Neutrophil (primary cell): Measurements from ENCODE around the gene CHSY3.

Experiments
- H3K27ac ChIP-seq: fragments of 200-600 bp; sonication (generic); 2 replicates; pipeline ENCODE4 v1.5.1; 2016; ENCODE audit warnings: mild to moderate bottlenecking, moderate library complexity
- H3K27me3 ChIP-seq: fragments of 200-600 bp; sonication (generic); 2 replicates; pipeline ENCODE4 v1.6.0; 2016; ENCODE audit warnings: mild to moderate bottlenecking
- H3K36me3 ChIP-seq: fragments of 200-600 bp; sonication (generic); 2 replicates; pipeline ENCODE4 v1.5.1; 2017
- H3K4me1 ChIP-seq, 2 experiments: fragments of 200-600 bp in 1 of 2; sonication (generic) in 1 of 2; 1 replicate in 1 of 2; 2 replicates in 1 of 2; pipeline versions ENCODE4 v1.5.1 to v1.6.1; 2013 to 2016; ENCODE audit warnings: low read depth in 1 of 2, low read length in 1 of 2, mild to moderate bottlenecking in 1 of 2, moderate library complexity in 1 of 2; ENCODE audit not compliant: control insufficient read depth in 1 of 2, insufficient read depth in 1 of 2
- H3K4me3 ChIP-seq, 2 experiments: fragments of 200-600 bp in 1 of 2; sonication (generic) in 1 of 2; 1 replicate in 1 of 2; 2 replicates in 1 of 2; pipeline ENCODE4 v1.5.1; 2013 to 2016; ENCODE audit warnings: low read depth in 1 of 2, low read length in 1 of 2, mild to moderate bottlenecking in 1 of 2, moderate library complexity in 1 of 2
- H3K9me3 ChIP-seq: fragments of 200-600 bp; sonication (generic); 2 replicates; pipeline ENCODE4 v1.5.1; 2016
- TF ChIP-seq, protein P1 (sequence below): fragments of 200-600 bp; sonication (generic); IDR thresholded peaks from 2 replicates; pipeline ENCODE4 v1.5.1; 2016; ENCODE audit warnings: antibody characterized with exemption

Gene CHSY3

DNA sequence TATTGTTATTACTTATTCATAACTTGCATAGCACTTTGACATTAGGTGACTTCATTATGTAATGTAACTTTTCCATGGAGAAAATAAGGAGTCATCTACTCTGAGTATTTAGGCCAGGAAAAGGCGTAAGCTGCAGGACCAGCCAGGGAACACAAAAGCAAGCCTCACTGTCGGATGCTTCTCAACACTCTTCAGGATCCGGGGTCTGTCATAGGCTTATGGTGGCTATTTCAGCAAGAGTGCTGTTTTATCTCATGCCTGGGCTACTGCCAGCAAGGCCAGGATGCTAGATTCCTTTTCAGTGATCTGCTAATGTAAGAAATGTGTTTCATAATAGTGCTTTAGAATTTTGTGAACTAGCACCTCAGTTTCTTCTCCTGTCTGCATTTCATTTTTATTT is 162.4 kb downstream of the CHSY3 start:
- Histone ChIP-seq H3K36me3 (no peaks in the 10 kb centered on the region), H3K4me1 (no peaks in the 10 kb centered on the region), H3K9me3 (no peaks in the 10 kb centered on the region), H3K27ac (no peak overlapping the region), H3K27me3 (no peaks in the 10 kb centered on the region), H3K4me3 (no peak overlapping the region)
- TF ChIP-seq, protein P1, sequence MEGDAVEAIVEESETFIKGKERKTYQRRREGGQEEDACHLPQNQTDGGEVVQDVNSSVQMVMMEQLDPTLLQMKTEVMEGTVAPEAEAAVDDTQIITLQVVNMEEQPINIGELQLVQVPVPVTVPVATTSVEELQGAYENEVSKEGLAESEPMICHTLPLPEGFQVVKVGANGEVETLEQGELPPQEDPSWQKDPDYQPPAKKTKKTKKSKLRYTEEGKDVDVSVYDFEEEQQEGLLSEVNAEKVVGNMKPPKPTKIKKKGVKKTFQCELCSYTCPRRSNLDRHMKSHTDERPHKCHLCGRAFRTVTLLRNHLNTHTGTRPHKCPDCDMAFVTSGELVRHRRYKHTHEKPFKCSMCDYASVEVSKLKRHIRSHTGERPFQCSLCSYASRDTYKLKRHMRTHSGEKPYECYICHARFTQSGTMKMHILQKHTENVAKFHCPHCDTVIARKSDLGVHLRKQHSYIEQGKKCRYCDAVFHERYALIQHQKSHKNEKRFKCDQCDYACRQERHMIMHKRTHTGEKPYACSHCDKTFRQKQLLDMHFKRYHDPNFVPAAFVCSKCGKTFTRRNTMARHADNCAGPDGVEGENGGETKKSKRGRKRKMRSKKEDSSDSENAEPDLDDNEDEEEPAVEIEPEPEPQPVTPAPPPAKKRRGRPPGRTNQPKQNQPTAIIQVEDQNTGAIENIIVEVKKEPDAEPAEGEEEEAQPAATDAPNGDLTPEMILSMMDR, result no peak

DNA sequence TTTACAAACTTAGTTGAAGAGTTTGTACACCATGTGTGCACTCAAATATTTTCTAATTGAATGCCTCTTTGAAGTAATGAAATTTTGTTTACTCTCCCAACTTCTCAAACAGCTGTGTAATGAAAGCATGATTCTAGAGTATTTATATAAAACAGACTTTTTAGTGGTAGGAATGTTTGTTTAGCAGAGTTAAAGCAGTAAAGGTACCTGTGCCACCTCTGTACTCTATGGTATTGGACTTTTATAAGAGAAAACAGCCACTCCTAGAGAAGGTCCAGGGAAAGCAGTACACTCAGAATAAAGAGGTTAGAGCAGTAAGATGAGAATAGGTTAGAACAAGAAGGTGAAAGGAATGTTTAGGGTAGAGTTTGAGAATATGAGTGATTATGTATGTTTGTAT is 163.1 kb downstream of the CHSY3 start:
- no peaks in the 10 kb centered on the region for H3K4me1 ChIP-seq
- H3K9me3 ChIP-seq, result no peaks in the 10 kb centered on the region
- no peak overlapping the region for H3K4me3 ChIP-seq
- no peaks in the 10 kb centered on the region for H3K36me3 ChIP-seq
- H3K27me3 ChIP-seq, result no peaks in the 10 kb centered on the region
- TF ChIP-seq, protein P1, result no peak
- H3K27ac ChIP-seq, result no peak overlapping the region

DNA sequence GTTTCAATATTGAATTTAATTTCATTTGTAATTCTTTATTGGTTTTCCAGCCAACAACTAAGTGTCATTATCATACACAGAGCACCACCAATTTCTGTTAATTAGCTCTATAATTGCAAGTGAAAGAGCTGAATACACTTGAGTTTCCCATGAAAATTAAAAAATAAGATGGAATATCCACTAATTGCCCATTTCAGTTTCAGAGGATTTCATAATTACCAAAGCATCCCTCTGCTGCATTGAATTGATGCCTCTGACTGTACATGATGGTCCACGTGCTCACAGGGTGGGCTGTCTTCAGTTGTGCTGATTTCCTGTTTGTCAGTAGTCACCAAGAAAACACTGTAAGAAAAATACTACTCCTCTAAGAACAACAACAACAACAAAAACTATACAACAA is 163.8 kb downstream of the CHSY3 start:
- Histone ChIP-seq H3K4me3 (no peak overlapping the region), H3K9me3 (no peaks in the 10 kb centered on the region)
- TF ChIP-seq, protein P1, result no peak

DNA sequence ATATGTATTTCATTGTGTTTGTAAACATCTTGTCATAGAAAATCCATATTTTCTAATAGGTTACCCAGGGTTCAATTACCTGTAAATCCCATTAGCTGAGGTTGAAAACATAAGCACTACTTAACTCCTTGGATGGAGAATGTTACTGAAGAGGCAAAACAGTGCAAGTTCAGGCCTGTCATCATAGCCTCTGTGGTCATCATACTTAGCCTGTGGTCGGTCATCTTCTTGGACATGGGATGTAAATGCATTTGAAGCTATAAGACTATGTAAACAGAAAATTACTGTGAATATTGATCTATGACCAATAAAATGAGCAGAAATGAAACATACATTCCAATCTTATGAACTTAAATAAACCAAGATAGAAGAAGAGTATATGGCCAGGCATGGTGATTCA is 164.7 kb downstream of the CHSY3 start:
- H3K36me3 ChIP-seq, result no peaks in the 10 kb centered on the region
- H3K27me3 ChIP-seq, result no peaks in the 10 kb centered on the region
- H3K4me1 ChIP-seq, result no peaks in the 10 kb centered on the region
- no peak overlapping the region for H3K27ac ChIP-seq
- TF ChIP-seq, protein P1, result no peak
- H3K9me3 ChIP-seq, result no peaks in the 10 kb centered on the region
- H3K4me3 ChIP-seq, result no peak overlapping the region

More for the DNA sequence above, 163.8 kb downstream of the CHSY3 start:
- Histone ChIP-seq H3K4me1 (no peaks in the 10 kb centered on the region), H3K36me3 (no peaks in the 10 kb centered on the region), H3K27ac (no peak overlapping the region), H3K27me3 (no peaks in the 10 kb centered on the region)

DNA sequence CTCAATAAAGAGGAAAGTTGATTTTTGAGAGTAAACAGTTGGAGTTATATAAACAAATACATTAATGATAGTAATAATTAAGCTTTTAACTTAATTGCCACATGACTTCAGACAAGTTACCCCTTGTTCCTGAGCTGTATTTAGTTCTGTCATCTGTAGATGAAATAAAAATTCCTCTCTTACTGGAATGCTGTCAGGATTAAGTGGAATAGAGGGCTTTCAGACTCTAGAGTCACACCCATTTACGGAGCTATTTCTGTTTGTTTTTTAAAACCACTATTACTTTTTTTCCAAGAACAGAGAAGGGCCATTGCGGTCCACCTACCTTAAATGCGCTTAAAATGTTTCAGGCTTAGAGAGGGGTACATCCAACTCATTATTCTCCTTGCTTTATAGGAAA is 170.6 kb downstream of the CHSY3 start:
- no peaks in the 10 kb centered on the region for H3K36me3 ChIP-seq
- H3K27ac ChIP-seq, result no peak overlapping the region
- no peaks in the 10 kb centered on the region for H3K27me3 ChIP-seq
- TF ChIP-seq, protein P1, result no peak
- H3K4me3 ChIP-seq, result no peak overlapping the region
- no peaks in the 10 kb centered on the region for H3K9me3 ChIP-seq
- H3K4me1 ChIP-seq, result no peaks in the 10 kb centered on the region

DNA sequence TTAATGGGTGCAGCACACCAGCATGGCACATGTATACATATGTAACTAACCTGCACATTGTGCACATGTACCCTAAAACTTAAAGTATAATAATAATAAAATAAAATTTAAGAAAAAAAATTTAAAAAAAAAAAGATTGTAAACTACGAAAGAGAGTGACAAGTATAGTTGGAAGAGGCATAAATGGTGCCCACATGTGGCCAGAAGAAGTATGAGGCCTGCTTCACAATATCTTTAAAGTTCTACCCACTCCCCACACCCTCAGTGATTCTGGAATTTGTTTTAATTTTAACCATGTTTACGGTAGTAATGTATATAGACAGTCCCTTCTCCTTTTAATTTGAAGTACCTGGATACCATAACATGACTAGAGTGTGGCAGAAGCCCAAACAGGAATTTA is 172.7 kb downstream of the CHSY3 start:
- Histone ChIP-seq H3K4me1 (no peaks in the 10 kb centered on the region), H3K36me3 (no peaks in the 10 kb centered on the region), H3K4me3 (no peak overlapping the region), H3K27me3 (no peaks in the 10 kb centered on the region), H3K9me3 (no peaks in the 10 kb centered on the region), H3K27ac (no peak overlapping the region)
- TF ChIP-seq, protein P1, result no peak
